Tibial artery (tissue), 4 donors: Measurements from ENCODE around the gene UBALD1.

ENCODE experiments used
- DNase-seq, 2 donors: peaks; one replicate each; pipeline ENCODE4 v3.0.0-alpha.2; 2019
- H3K27ac ChIP-seq, 2 donors: fragments of 200-600 bp; sonication (generic) in 1 of 2; 1 replicate in 1 of 2; 2 replicates in 1 of 2; pipeline ENCODE4 v1.5.1; 2018 to 2019; ENCODE audit warnings: mild to moderate bottlenecking in 1 of 2
- H3K27me3 ChIP-seq, 2 donors: fragments of 200-600 bp; sonication (generic) in 1 of 2; one replicate each; pipeline versions ENCODE4 v1.5.1 to v1.6.0; 2016 to 2019
- H3K36me3 ChIP-seq, 3 donors: fragments of 200-600 bp; sonication (generic) in 2 of 3; one replicate each; pipeline ENCODE4 v1.5.1; 2016 to 2019; ENCODE audit warnings: mild to moderate bottlenecking in 2 of 3
- H3K4me1 ChIP-seq, 4 donors: fragments of 200-600 bp; sonication (generic) in 2 of 4; 1 replicate in 3 of 4; 2 replicates in 1 of 4; pipeline ENCODE4 v1.5.1; 2016 to 2019
- H3K4me3 ChIP-seq, 2 donors: fragments of 200-600 bp; sonication (generic) in 1 of 2; 1 replicate in 1 of 2; 2 replicates in 1 of 2; pipeline ENCODE4 v1.5.1; 2018 to 2019; ENCODE audit warnings: mild to moderate bottlenecking in 2 of 2
- H3K9me3 ChIP-seq, 3 donors: fragments of 200-600 bp; sonication (generic) in 1 of 3; one replicate each; pipeline ENCODE4 v1.5.1; 2016 to 2019
- intact Hi-C: fragments of 100-400 bp; cut with DNase I; formaldehyde crosslinking; loops from one replicate; pipeline ENCODE4 v1.15.0; 2023; ENCODE audit warnings: low total_unique reads
- TF ChIP-seq, protein P1 (sequence below), 2 experiments: fragments of 200-600 bp in 1 of 2; fragments of 450-650 bp in 1 of 2; IDR thresholded peaks; one replicate each; pipeline ENCODE4 v1.5.1; 2017 to 2019; ENCODE audit warnings: antibody characterized with exemption in 2 of 2, mild to moderate bottlenecking in 1 of 2, moderate library complexity in 1 of 2

The UBALD1 gene

DNA sequence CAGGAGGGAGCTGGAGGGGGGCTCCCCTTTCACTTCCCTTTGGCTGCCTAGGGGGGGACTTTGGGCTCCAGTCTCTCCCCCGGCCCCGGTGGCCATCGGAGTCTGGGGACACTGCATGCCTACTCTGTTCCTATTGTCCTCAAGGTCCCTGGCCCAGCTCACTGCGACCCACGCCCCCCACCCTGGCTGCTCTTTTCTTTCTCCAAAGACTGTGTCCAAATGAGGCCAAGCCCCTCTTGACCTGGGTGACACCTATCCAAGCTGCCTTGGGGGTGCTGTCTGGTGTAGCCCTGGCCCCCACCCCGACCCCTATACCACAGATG, 12.9 kb downstream of the UBALD1 start:
- no peak overlapping the region for H3K4me3 ChIP-seq
- no peaks in the 10 kb centered on the region for H3K9me3 ChIP-seq
- peaks cover 0 to 43% of the 10 kb centered on the region in 2 donors for H3K27me3 ChIP-seq
- H3K4me1 ChIP-seq, result peaks cover 0 to 16% (median 8%) of the 10 kb centered on the region in 4 donors
- H3K27ac ChIP-seq, result no peak overlapping the region
- no peak for DNase-seq
- TF ChIP-seq, protein P1, sequence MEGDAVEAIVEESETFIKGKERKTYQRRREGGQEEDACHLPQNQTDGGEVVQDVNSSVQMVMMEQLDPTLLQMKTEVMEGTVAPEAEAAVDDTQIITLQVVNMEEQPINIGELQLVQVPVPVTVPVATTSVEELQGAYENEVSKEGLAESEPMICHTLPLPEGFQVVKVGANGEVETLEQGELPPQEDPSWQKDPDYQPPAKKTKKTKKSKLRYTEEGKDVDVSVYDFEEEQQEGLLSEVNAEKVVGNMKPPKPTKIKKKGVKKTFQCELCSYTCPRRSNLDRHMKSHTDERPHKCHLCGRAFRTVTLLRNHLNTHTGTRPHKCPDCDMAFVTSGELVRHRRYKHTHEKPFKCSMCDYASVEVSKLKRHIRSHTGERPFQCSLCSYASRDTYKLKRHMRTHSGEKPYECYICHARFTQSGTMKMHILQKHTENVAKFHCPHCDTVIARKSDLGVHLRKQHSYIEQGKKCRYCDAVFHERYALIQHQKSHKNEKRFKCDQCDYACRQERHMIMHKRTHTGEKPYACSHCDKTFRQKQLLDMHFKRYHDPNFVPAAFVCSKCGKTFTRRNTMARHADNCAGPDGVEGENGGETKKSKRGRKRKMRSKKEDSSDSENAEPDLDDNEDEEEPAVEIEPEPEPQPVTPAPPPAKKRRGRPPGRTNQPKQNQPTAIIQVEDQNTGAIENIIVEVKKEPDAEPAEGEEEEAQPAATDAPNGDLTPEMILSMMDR (IDR thresholded peaks at IDR 0.05), result no peak
- intact Hi-C loops, result no loop called here
- peaks cover 0 to 3% (median 0%) of the 10 kb centered on the region in 3 donors for H3K36me3 ChIP-seq

DNA sequence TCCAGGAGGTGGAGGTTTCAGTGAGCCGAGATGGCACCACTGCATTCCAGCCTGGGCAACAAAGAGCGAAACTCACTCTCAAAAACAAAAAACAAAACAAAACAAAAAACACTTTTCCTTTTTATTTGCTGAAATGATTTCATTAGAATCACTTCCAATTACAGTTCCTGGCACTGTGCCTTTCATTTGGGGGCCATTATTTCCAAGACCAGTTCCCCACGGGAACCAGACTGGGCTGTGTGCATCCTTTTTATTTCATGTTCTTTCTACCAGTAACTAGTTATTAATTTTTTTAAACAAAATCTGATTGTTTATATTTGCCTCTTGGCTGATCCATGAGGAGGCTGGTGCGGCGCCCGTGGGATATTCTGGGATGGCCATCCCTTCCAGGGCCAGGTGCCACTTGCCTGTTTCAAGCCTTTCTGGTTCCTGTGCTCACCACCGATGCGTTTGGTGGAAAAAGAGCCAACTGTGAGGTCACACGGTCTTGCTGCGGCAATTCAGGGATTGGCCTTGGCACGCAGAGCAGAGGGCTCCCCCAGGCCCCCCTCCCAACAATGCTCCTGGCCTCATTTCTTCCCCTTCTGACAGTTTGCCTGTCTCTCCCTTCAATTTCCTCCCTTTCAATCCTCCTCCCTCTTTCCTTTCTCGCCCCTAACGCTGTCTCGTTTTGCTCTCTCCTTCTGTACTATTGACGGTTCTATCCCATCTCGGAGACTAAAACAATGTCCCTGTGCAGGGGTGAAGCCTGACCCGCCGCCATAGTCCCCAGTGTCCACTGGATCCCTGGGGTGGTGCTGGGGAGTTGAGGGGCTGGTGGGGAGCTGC, 13.4 kb downstream of the UBALD1 start:
- TF ChIP-seq, protein P1 (IDR thresholded peaks at IDR 0.05), result no peak
- H3K27ac ChIP-seq, result no peak overlapping the region
- no peak for DNase-seq
- intact Hi-C loops, result no loop called here
- peaks cover 0 to 46% of the 10 kb centered on the region in 2 donors for H3K27me3 ChIP-seq
- H3K4me1 ChIP-seq, result peaks cover 0 to 16% (median 8%) of the 10 kb centered on the region in 4 donors
- H3K9me3 ChIP-seq, result no peaks in the 10 kb centered on the region
- no peaks in the 10 kb centered on the region for H3K36me3 ChIP-seq
- H3K4me3 ChIP-seq, result no peak overlapping the region

- TF ChIP-seq, protein P1 (IDR thresholded peaks at IDR 0.05), result no peak
- no peak for DNase-seq
- intact Hi-C loops, result no loop called here
Measured at GRCh38 chr16:4599545-4599944, 15.1 kb downstream of the UBALD1 start.

DNA sequence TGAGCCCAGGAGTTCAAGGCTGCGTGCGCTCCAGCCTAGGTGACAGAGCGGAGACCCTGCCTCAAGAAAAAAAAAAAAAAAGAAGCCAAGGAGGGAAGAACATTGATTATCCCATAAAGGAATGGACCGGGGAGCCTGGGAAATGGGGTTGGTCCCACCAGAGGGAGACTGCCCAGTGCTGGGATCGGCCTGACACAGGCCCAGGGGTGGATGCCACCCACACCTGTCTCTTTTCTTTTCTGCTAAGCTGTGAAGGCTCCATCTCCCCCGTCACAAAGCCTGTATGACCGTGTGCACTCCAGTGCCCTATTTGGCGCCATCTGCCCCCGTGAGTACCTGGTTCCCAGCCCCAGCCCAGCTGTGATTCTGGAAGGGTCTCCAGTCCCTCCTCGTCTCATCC, 15.7 kb downstream of the UBALD1 start:
- Histone ChIP-seq H3K27ac (no peak overlapping the region), H3K4me3 (no peak overlapping the region), H3K9me3 (no peaks in the 10 kb centered on the region), H3K4me1 (peaks cover 0 to 13% (median 8%) of the 10 kb centered on the region in 4 donors), H3K36me3 (no peaks in the 10 kb centered on the region), H3K27me3 (peaks cover 0 to 60% of the 10 kb centered on the region in 2 donors)
- TF ChIP-seq, protein P1 (IDR thresholded peaks at IDR 0.05), result no peak
- intact Hi-C loops, result no loop called here
- no peak for DNase-seq

More at GRCh38 chr16:4599545-4599944, 15.1 kb downstream of the UBALD1 start:
- Histone ChIP-seq H3K27ac (no peak overlapping the region), H3K27me3 (peaks cover 0 to 55% of the 10 kb centered on the region in 2 donors), H3K36me3 (no peaks in the 10 kb centered on the region), H3K4me1 (peaks cover 0 to 15% (median 8%) of the 10 kb centered on the region in 4 donors), H3K4me3 (no peak overlapping the region), H3K9me3 (no peaks in the 10 kb centered on the region)

DNA sequence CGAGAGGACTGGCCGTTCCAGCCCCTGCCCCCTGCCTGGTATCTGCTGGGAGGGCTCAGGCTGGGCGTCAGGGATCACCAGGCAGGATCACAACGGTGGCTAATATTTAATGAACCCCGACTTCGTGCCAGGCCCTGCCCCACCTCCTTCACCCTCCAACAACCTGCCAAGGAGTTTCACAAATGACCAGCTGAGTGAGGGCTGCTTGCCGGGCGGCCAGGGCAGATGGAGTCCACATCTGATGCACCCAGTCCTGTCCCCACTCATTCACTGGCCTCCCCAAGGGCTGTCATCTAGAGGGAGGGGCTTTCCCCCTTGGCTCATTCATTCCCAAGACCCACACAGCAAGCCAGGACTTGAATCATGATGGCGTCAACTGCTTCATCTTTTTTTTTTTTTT, 17.5 kb downstream of the UBALD1 start:
- intact Hi-C loops, result no loop called here
- H3K36me3 ChIP-seq, result no peaks in the 10 kb centered on the region
- no peak overlapping the region for H3K4me3 ChIP-seq
- no peak overlapping the region for H3K27ac ChIP-seq
- peaks cover 0 to 65% of the 10 kb centered on the region in 2 donors for H3K27me3 ChIP-seq
- no peaks in the 10 kb centered on the region for H3K9me3 ChIP-seq
- H3K4me1 ChIP-seq, result peaks cover 0 to 11% (median 8%) of the 10 kb centered on the region in 4 donors
- DNase-seq, result no peak
- TF ChIP-seq, protein P1 (IDR thresholded peaks at IDR 0.05), result no peak
